ENCODE results near the gene PEX26. TPM values are rescaled to one million over a fixed set of nuclear protein-coding genes. Genes with fewer than 3 reads are reported as not detected.
"Not testable (repeated sequence)": the region's sequence is repeated elsewhere in the genome, so short reads cannot be mapped to it uniquely, and the experiment has no call there.

Gene PEX26
- polyA plus RNA-seq, 1 donor (not counting 4 experiments of a cell fraction or from before 2014, with no cell fraction given) = 23.0 TPM

- Histone ChIP-seq H3K27me3 (ENCODE audit: control insufficient read depth, extremely low read depth, insufficient read depth, low read length) (peaks cover under 1% of the 10 kb centered on the region), H3K9me1 (ENCODE audit: control insufficient read depth, extremely low read depth, insufficient read depth, low read length) (no peaks in the 10 kb centered on the region), H4K20me1 (ENCODE audit: control insufficient read depth, extremely low read depth, insufficient read depth, low read length) (no peaks in the 10 kb centered on the region), H3K36me3 (ENCODE audit: control insufficient read depth in 2 of 2, extremely low read depth in 1 of 2, insufficient read depth in 2 of 2, low read length in 2 of 2) (peaks cover 0 to 2% of the 10 kb centered on the region in 2 experiments), H3K4me2 (ENCODE audit: control insufficient read depth, extremely low read depth, insufficient read depth, low read depth, low read length) (no peak overlapping the region), H3K4me3 (ENCODE audit: control insufficient read depth in 2 of 3, extremely low read depth in 1 of 3, insufficient read depth in 2 of 3, low read depth in 1 of 3, low read length in 3 of 3) (no peak overlapping the region), H3K27ac (ENCODE audit: control insufficient read depth, insufficient read depth, low read length) (no peak overlapping the region), H3K9me3 (ENCODE audit: control insufficient read depth, low read depth, low read length) (no peaks in the 10 kb centered on the region), H3K9ac (ENCODE audit: control insufficient read depth, extremely low read depth, insufficient read depth, low read length) (no peak overlapping the region), H3K79me2 (ENCODE audit: control insufficient read depth, insufficient read depth, low read length) (no peaks in the 10 kb centered on the region), H2AFZ (ENCODE audit: control insufficient read depth, low read length) (no peak overlapping the region), H3K4me1 (ENCODE audit: control insufficient read depth, extremely low read depth, insufficient read depth, low read length) (no peaks in the 10 kb centered on the region)
- no peak for DNase-seq (ENCODE audit: low read depth, low spot score)
- dilution Hi-C loops (cut with MboI; ENCODE audit: extremely low pct_ligation_motif_present, low sequenced_read_pairs) = no loop called here
- TF ChIP-seq EZH2 (IDR thresholded peaks at IDR 0.05; ENCODE audit: low read length) (no peak), CTCF (optimal IDR thresholded peaks at IDR 0.05 in 1 of 3, IDR thresholded peaks at IDR 0.05 in 1 of 3, conservative IDR thresholded peaks at IDR 0.05 in 1 of 3; ENCODE audit: extremely low read depth in 1 of 3, insufficient read depth in 2 of 3, low read length in 3 of 3) (no peak)
- no peak for FAIRE-seq
Observed at GRCh38 chr22:18104566-18104965, 26.8 kb downstream of the PEX26 start.

- FAIRE-seq; H3K9me1 ChIP-seq (ENCODE audit: control insufficient read depth, extremely low read depth, insufficient read depth, low read length); H3K4me3 ChIP-seq (ENCODE audit: control insufficient read depth in 2 of 3, extremely low read depth in 1 of 3, insufficient read depth in 2 of 3, low read depth in 1 of 3, low read length in 3 of 3); H2AFZ ChIP-seq (ENCODE audit: control insufficient read depth, low read length); DNase-seq (ENCODE audit: low read depth, low spot score); H3K36me3 ChIP-seq (ENCODE audit: control insufficient read depth in 2 of 2, extremely low read depth in 1 of 2, insufficient read depth in 2 of 2, low read length in 2 of 2); H3K9me3 ChIP-seq (ENCODE audit: control insufficient read depth, low read depth, low read length); H3K9ac ChIP-seq (ENCODE audit: control insufficient read depth, extremely low read depth, insufficient read depth, low read length); dilution Hi-C loops (cut with MboI; ENCODE audit: extremely low pct_ligation_motif_present, low sequenced_read_pairs); H3K4me1 ChIP-seq (ENCODE audit: control insufficient read depth, extremely low read depth, insufficient read depth, low read length); H3K4me2 ChIP-seq (ENCODE audit: control insufficient read depth, extremely low read depth, insufficient read depth, low read depth, low read length); H3K27ac ChIP-seq (ENCODE audit: control insufficient read depth, insufficient read depth, low read length); H3K79me2 ChIP-seq (ENCODE audit: control insufficient read depth, insufficient read depth, low read length); H4K20me1 ChIP-seq (ENCODE audit: control insufficient read depth, extremely low read depth, insufficient read depth, low read length): not testable (repeated sequence)
- peaks cover 15% of the 10 kb centered on the region for H3K27me3 ChIP-seq (ENCODE audit: control insufficient read depth, extremely low read depth, insufficient read depth, low read length)
Observed at GRCh38 chr22:18105981-18106380, 28.2 kb downstream of the PEX26 start.

GRCh38 chr22:18106550-18107341, 29.0 kb downstream of the PEX26 start:
- H3K9me1 ChIP-seq (ENCODE audit: control insufficient read depth, extremely low read depth, insufficient read depth, low read length); H3K27ac ChIP-seq (ENCODE audit: control insufficient read depth, insufficient read depth, low read length); H2AFZ ChIP-seq (ENCODE audit: control insufficient read depth, low read length); H3K4me1 ChIP-seq (ENCODE audit: control insufficient read depth, extremely low read depth, insufficient read depth, low read length); DNase-seq (ENCODE audit: low read depth, low spot score); H3K9me3 ChIP-seq (ENCODE audit: control insufficient read depth, low read depth, low read length); H3K4me3 ChIP-seq (ENCODE audit: control insufficient read depth in 2 of 3, extremely low read depth in 1 of 3, insufficient read depth in 2 of 3, low read depth in 1 of 3, low read length in 3 of 3); H4K20me1 ChIP-seq (ENCODE audit: control insufficient read depth, extremely low read depth, insufficient read depth, low read length); H3K4me2 ChIP-seq (ENCODE audit: control insufficient read depth, extremely low read depth, insufficient read depth, low read depth, low read length); H3K36me3 ChIP-seq (ENCODE audit: control insufficient read depth in 2 of 2, extremely low read depth in 1 of 2, insufficient read depth in 2 of 2, low read length in 2 of 2); FAIRE-seq; H3K9ac ChIP-seq (ENCODE audit: control insufficient read depth, extremely low read depth, insufficient read depth, low read length); H3K79me2 ChIP-seq (ENCODE audit: control insufficient read depth, insufficient read depth, low read length); dilution Hi-C loops (cut with MboI; ENCODE audit: extremely low pct_ligation_motif_present, low sequenced_read_pairs): not testable (repeated sequence)
- H3K27me3 ChIP-seq (ENCODE audit: control insufficient read depth, extremely low read depth, insufficient read depth, low read length) = peaks cover 22% of the 10 kb centered on the region

Data from keratinocyte (primary cell).